Middle frontal gyrus (tissue), 1 donor: ENCODE results near the gene FNDC10.

Experiments
- DNase-seq: peaks from one replicate; pipeline ENCODE4 v3.0.0-alpha.2; 2015; ENCODE audit warnings: low spot score; ENCODE audit errors: extremely low spot score

FNDC10 gene

DNA sequence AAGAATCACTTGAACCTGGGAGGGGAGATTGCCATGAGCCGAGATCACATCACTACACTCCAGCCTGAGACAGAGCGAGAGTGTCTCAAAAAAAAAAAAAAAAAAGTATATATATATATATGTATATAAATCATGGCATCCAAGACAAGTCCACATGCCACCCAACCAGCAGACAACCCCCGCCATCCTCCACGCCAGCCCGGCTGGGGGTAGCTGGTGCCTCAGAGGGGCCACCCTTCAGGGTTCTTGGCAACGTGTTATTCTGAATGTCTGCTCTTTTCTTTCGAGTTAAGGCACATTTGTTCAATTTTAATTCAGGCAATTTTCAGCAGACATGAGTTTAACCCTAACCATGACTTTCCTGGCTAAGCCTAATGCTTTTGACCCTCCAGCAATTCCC is 49.8 kb downstream of the FNDC10 start:
- DNase-seq: no peak

DNA sequence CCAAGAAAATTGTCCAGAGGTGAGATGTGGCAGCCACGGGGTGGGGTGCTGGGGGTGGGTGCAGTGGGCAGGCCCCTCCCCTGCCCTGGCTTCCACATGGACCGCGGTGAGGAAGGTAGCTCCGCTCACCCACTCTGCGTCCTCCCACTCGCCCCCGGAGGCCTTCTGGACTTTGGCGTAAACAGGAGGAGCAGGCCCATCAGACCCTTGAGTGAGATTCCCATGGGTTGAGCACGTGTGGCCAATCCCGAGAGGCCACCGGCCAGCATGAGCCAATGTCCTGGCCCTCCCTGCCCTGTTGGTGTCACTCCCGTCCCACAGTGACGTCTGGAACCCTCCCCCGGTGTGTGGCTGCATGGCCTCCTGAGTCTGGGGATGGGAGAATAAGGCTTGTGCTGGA is 51.3 kb downstream of the FNDC10 start:
- DNase-seq: no peak
